Astrocyte (in vitro differentiated cells and primary cell): ENCODE results near the gene PTPN22. TPM values are rescaled to one million over a fixed set of nuclear protein-coding genes. Genes with fewer than 3 reads are reported as not detected.

Source experiments
- DNase-seq: peaks from one replicate; pipeline ENCODE4 v3.0.0-alpha.2; 2010; ENCODE audit warnings: low read depth
- FAIRE-seq: peaks from 2 replicates; lab custom pipeline; 2011; peaks lifted over from hg19 to GRCh38; lab: Jason Lieb, UNC
- H2AFZ ChIP-seq: 2 replicates; pipeline ENCODE4 v1.6.0; 2012; ENCODE audit warnings: low read depth, low read length, inconsistent platforms
- H3K27ac ChIP-seq: 2 replicates; pipeline ENCODE4 v1.5.1; 2011; ENCODE audit warnings: low read depth, low read length, inconsistent platforms
- H3K27me3 ChIP-seq: 2 replicates; pipeline ENCODE4 v1.6.0; 2011; ENCODE audit warnings: low read length, inconsistent platforms; ENCODE audit not compliant: insufficient read depth
- H3K36me3 ChIP-seq: 2 replicates; pipeline ENCODE4 v1.5.1; 2011; ENCODE audit warnings: low read length, inconsistent platforms; ENCODE audit not compliant: insufficient read depth
- H3K4me1 ChIP-seq: 2 replicates; pipeline ENCODE4 v1.5.1; 2011; ENCODE audit warnings: low read length, inconsistent platforms; ENCODE audit not compliant: insufficient read depth
- H3K4me2 ChIP-seq: 2 replicates; pipeline ENCODE4 v1.6.0; 2012; ENCODE audit warnings: low read length, inconsistent platforms
- H3K4me3 ChIP-seq: 2 replicates; pipeline ENCODE4 v1.5.1; 2011; ENCODE audit warnings: low read depth, mild to moderate bottlenecking, low read length, inconsistent platforms; ENCODE audit not compliant: insufficient read depth
- H3K79me2 ChIP-seq: 2 replicates; pipeline ENCODE4 v1.6.0; 2012; ENCODE audit warnings: mild to moderate bottlenecking, low read length, inconsistent platforms; ENCODE audit not compliant: insufficient read depth
- H3K9ac ChIP-seq: 2 replicates; pipeline ENCODE4 v1.6.0; 2012; ENCODE audit warnings: mild to moderate bottlenecking, low read length, inconsistent platforms
- H3K9me3 ChIP-seq: 2 replicates; pipeline ENCODE4 v1.5.1; 2012; ENCODE audit warnings: low read depth, mild to moderate bottlenecking, low read length, inconsistent platforms; ENCODE audit not compliant: insufficient read depth
- H4K20me1 ChIP-seq: 2 replicates; pipeline ENCODE4 v1.6.0; 2012; ENCODE audit warnings: low read length, inconsistent platforms; ENCODE audit not compliant: insufficient read depth
- H3K27ac Mint-ChIP-seq: one replicate; pipeline ENCODE4 v1.8.0; 2021; ENCODE audit warnings: mild to moderate bottlenecking, mixed read lengths; ENCODE audit not compliant: unreplicated experiment
- H3K27me3 Mint-ChIP-seq: one replicate; pipeline ENCODE4 v1.8.0; 2021; ENCODE audit warnings: low read depth, mixed read lengths; ENCODE audit not compliant: unreplicated experiment
- H3K36me3 Mint-ChIP-seq: one replicate; pipeline ENCODE4 v1.8.0; 2021; ENCODE audit warnings: low read depth, mixed read lengths; ENCODE audit not compliant: unreplicated experiment
- H3K4me1 Mint-ChIP-seq: one replicate; pipeline ENCODE4 v1.8.0; 2021; ENCODE audit warnings: low read depth, mixed read lengths; ENCODE audit not compliant: unreplicated experiment
- H3K4me3 Mint-ChIP-seq: one replicate; pipeline ENCODE4 v1.8.0; 2021; ENCODE audit warnings: mild to moderate bottlenecking, moderate library complexity, mixed read lengths; ENCODE audit not compliant: unreplicated experiment
- H3K9me3 Mint-ChIP-seq: one replicate; pipeline ENCODE4 v1.8.0; 2021; ENCODE audit warnings: mild to moderate bottlenecking, mixed read lengths; ENCODE audit not compliant: unreplicated experiment
- CTCF ChIP-seq: IDR thresholded peaks from 2 replicates; pipeline ENCODE4 v1.5.1; 2011; ENCODE audit warnings: low read depth, mild to moderate bottlenecking, inconsistent platforms, low read length, moderate library complexity; ENCODE audit not compliant: insufficient read depth
- EZH2 ChIP-seq: IDR thresholded peaks from 2 replicates; pipeline ENCODE4 v1.6.1; 2012; ENCODE audit warnings: mild to moderate bottlenecking, low read length, inconsistent platforms; ENCODE audit not compliant: insufficient read depth
- total RNA-seq: library from RNA; stranded (reverse); gene quantifications from 2 replicates; pipeline ENCODE4 v1.2.1, GENCODE V29; 2021

The PTPN22 gene
- total RNA-seq, 1 donor from 2014 or later = 1.3 TPM

GRCh38 chr1:113887402-113888175 is 16.1 kb upstream of the PTPN22 start, which contains the start of gene BCL2L15:
BCL2L15 (minus strand) TSS chr1:113887581; CDS start chr1:113887375, 206 bp downstream.
- TF ChIP-seq EZH2 (no peak), CTCF (no peak)
- H3K36me3 ChIP-seq = no peaks in the 10 kb centered on the region

GRCh38 chr1:113886417-113887401 is 15.2 kb upstream of the PTPN22 start:
- Histone ChIP-seq H4K20me1 (no peaks in the 10 kb centered on the region), H3K4me2 (no peak overlapping the region), H3K27ac (no peak overlapping the region), H3K9me3 (no peaks in the 10 kb centered on the region), H3K36me3 (no peaks in the 10 kb centered on the region), H3K27me3 (no peaks in the 10 kb centered on the region), H2AFZ (no peak overlapping the region), H3K4me3 (no peak overlapping the region), H3K9ac (no peak overlapping the region), H3K4me1 (no peaks in the 10 kb centered on the region), H3K79me2 (no peaks in the 10 kb centered on the region)
- no peaks in the 10 kb centered on the region for H3K4me1 Mint-ChIP-seq
- no peaks in the 10 kb centered on the region for H3K9me3 Mint-ChIP-seq
- no peak overlapping the region for H3K27ac Mint-ChIP-seq
- H3K27me3 Mint-ChIP-seq = peaks cover 3% of the 10 kb centered on the region
- H3K4me3 Mint-ChIP-seq = no peak overlapping the region
- no peak for FAIRE-seq
- no peak for DNase-seq
- TF ChIP-seq EZH2 (no peak), CTCF (no peak)
- H3K36me3 Mint-ChIP-seq = no peaks in the 10 kb centered on the region

More at GRCh38 chr1:113887402-113888175, 16.1 kb upstream of the PTPN22 start, which contains the start of gene BCL2L15:
- Histone ChIP-seq H3K4me1 (no peaks in the 10 kb centered on the region), H3K4me3 (no peak within 1 kb of the TSS), H3K27me3 (no peaks in the 10 kb centered on the region), H3K9me3 (no peaks in the 10 kb centered on the region), H2AFZ (no peak within 1 kb of the TSS), H3K79me2 (no peaks in the 10 kb centered on the region), H4K20me1 (no peaks in the 10 kb centered on the region), H3K9ac (no peak within 1 kb of the TSS), H3K4me2 (no peak within 1 kb of the TSS), H3K27ac (no peak within 1 kb of the TSS)
- H3K27ac Mint-ChIP-seq = no peak within 1 kb of the TSS
- DNase-seq (no peak), FAIRE-seq (no peak)
- no peak within 1 kb of the TSS for H3K4me3 Mint-ChIP-seq
- no peaks in the 10 kb centered on the region for H3K9me3 Mint-ChIP-seq
- H3K36me3 Mint-ChIP-seq = no peaks in the 10 kb centered on the region
- H3K27me3 Mint-ChIP-seq = peaks cover 3% of the 10 kb centered on the region
- H3K4me1 Mint-ChIP-seq = no peaks in the 10 kb centered on the region
